NCI-H774 (cell line): Measurements from ENCODE around the gene SLC38A6.
A peak's percentile ranks its signal among the peaks of the same experiment; 100 is the strongest.

Source experiments
- DNase-seq: peaks from one replicate; lab custom pipeline; 2025; lab: John Stamatoyannopoulos, UW

SLC38A6 gene

DNA sequence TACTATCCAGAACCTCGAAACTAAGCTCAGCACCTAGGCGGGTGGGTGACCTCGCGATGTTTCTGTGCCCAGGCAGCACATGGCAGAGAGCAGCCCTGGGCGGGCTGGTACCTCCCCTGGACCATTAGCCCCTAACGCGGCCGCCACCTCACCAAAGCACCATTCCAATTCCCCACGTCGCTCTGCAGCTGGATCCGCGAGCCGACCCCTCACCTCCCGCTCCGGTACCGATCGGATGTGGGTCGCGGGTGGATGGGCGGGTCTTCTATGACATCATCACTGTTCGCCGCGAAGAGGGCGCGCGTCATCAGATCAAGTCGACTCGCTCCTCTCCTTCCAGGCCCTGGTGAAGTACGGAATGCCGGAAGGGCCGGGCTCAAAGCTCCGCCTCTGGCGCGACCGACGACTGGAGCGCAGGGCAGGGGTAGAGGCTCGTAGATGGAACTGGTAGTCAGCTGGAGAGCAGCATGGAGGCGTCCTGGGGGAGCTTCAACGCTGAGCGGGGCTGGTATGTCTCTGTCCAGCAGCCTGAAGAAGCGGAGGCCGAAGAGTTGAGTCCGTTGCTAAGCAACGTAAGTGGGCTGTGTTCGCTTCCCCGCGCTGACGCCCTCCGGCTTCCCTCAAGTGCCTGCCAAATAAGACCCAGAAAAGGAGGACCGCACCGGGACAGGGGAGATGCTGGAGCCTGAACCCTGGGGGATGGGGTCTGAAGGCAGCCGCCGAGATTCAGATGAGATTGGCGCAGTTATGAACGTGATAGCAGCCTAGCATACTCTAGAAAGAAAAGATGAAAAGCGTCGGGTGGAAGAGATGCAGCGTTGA, at the start of gene SLC38A6, which contains the start of gene TRMT5:
Gene SLC38A6, plus strand, starts transcription at position 435 of the 822 bp plus-strand sequence. Its CDS starts 33 bp downstream, at position 468.
Gene TRMT5, minus strand, starts transcription at position 269 of the 822 bp plus-strand sequence. Its CDS starts 106 bp downstream, at position 163.
- DNase-seq = peak; percentile 83

DNA sequence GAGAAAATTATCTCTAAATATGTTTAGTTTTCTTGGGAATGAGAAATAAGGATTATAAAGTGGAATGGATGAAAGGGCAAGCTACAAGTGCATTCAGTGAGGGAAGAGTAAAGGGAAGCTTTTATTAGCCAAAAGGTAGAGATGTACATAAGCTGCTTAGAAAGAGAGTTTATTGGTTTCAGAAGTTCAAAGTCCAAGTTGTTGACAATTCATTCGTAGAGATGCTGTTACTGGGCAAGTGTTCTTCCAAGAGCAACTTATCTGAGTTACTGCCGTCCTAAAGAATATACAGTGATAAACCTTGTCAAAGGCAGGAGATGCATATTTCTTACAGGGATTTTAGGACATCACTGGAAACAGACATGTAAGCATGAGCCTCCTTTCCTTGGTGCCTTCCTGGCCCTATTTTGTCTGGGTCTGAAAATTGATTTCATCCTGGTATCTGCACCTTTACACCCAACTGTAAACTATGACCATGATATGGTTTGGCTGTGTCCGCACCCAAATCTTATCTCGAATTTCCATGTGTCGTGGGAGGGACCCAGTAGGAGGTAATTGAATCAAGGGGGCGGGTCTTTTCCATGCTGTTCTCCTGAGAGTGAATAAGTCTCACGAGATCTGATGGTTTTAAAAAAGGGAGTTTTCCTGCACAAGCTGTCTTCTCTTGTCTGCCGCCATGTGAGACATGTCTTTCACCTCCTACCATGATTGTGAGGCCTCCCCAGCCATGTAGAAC, 47.0 kb upstream of the SLC38A6 start:
- no peak for DNase-seq

DNA sequence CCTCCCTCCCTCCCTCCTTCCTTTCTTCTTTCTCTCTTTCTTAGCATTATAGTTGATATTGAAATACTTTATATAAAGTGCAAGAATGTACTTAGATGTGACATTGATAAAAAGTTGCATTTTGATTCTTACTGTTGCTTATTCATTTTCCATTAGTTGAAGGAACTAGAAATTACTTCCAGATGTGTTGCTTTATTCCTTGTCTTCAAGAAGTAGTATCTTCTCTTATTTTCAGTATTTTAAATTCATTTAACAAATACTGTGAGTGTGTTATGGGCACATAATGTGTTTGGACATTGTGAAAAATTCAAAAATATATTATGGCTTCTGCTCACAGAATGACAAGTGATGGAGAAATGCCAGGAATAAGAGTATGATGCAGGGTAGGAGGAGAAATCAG, 45.7 kb upstream of the SLC38A6 start:
- no peak for DNase-seq

DNA sequence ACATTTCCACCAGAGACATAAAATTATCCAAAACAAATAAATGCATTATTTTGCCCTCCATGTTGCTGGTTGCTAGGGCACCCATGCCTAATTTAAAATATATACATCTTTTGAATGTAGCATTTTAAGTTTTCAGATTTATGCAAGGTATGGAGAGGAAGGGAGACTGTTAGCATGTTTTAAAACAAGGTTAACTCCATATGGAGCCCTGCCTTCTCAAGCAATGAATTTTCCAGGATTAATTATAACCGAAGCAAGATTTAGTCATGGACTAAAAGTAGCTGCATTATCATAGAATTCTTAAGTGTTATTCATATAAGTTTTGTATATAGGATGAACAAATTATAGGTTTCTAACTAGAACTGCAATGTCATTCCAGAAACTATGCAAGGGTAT, 37.4 kb upstream of the SLC38A6 start:
- DNase-seq = no peak

DNA sequence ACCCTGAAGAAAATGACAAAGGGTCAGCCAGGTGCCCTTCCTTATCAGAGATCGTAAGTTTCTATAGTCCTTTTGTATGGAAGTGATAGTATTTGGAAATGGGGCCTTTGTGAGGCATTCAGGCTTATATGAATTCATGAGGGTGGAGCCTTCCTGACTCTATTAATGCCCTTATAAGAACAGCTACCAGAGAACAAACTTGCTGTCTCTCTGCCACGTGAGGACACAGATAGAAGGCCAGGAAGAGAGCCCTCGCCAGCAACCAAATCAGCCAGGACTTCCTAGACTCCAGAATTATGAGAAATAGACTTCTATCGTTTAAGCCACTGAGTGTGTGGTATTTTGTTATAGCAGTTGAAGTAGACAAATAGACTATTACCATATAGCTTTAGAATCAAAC, 36.8 kb upstream of the SLC38A6 start:
- no peak for DNase-seq

DNA sequence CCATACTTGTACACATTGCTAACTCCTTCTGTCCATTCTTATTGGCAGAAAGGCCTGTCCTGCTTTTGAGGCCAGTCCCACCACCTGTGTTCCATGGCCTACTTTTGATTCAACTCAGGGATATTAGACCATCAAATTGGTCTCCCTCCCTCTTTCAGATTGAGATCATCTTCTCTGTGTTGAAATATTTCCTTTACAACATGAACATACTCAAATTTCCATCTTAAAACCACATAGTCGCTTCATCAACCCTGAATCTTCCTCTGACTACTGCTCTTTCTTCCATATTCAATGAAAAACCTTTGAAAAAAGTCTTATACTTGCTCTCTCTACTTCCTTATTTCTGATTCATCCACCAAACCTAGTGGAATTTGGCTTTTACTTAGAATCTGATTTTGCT, 35.1 kb upstream of the SLC38A6 start:
- no peak for DNase-seq

DNA sequence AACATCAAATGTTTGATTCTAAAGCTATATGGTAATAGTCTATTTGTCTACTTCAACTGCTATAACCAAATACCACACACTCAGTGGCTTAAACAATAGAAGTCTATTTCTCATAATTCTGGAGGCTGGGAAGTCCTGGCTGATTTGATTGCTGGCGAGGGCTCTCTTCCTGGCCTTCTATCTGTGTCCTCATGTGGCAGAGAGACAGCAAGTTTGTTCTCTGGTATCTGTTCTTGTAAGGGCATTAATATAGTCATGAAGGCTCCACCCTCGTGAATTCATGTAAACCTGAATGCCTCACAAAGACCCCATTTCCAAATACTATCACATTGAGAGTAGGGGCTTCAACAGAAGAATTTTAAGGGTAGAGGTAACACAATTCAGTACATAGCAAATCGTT, 34.3 kb upstream of the SLC38A6 start:
- DNase-seq = no peak

DNA sequence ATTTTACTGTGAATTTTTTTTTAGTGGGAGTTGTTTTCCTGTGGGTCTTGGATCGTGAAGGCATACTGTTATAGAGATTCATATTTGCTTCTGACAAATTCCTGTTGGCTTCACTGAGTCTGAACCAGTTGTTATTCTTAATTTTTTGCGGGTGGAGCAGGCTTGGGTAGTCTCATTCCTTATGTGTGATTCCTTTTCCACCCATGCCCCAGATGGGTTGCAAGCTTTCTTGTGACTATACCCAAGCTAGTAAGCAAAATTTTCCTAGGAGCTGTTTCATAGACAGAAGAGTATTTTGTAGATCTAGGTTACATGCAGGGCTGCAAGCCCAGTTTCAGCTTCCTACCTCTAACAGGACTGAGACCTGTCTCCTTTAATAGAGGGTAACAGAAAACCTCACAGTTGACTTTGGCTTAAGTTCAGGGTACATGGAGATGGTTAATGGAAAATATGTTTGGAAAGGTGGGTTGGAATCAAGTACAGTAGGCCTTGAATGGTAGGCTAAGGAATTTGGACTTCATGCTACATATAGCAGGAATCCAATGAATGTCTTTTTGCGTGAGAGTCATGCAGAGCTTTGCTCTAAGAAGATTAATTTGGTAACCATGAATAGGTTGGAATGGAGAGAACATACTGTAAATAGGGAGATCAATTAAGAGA, 29.1 kb upstream of the SLC38A6 start:
- no peak for DNase-seq

DNA sequence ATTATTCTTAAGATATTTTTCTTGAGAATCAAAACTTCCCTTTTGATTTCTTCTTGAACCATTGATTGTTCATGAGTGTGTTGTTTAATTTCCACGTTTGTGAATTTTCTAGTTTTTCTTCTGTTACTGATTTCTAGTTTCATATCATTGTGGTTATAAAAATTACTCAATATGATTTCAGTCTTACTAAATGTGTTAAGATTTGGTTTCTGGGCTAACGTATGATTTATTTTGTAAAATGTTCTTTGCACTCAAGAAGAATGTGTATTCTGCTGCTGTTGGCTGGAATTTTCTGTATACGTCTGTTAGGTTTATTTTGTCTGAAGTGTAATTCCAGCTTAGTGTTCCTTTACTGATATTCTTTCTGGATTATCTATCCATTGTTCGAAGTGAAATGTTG, 24.8 kb upstream of the SLC38A6 start:
- DNase-seq = no peak

DNA sequence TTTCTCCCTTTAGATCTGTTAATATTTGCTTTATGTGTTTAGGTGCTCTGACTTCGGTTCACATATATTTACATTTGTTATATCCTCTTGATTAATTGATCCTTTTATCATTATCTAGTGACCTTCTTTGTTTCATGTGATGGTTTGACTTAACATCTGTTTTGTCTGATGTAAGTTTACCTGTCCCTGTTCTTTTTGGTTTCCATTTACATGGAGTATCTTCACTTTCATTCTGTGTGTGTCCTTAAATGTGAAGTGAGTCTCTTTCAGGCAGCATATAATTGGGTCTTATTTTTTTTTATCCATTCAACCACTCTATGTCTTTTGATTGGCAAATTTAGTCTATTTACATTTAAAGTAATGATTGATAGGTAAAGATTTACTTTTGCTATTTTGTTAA, 24.4 kb upstream of the SLC38A6 start:
- no peak for DNase-seq

DNA sequence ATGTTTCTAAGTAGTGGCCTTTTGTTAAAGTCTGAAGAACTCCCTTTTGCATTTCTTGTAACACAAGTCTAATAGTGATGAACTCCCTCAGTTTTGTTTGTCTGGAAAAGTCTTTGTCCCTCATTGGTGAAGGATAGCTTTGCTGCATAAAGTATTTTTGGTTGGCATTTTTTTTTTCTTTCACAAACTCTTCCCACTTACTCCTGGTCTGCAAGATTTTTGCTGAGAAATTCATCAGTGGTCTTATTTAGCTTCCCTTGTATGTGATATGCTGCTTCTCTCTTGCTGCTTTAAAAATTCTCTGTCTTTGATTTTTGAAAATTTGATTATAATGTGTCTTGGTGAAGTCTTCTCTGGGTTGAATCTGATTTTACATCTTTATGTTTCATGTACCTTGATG, 22.9 kb upstream of the SLC38A6 start:
- no peak for DNase-seq

DNA sequence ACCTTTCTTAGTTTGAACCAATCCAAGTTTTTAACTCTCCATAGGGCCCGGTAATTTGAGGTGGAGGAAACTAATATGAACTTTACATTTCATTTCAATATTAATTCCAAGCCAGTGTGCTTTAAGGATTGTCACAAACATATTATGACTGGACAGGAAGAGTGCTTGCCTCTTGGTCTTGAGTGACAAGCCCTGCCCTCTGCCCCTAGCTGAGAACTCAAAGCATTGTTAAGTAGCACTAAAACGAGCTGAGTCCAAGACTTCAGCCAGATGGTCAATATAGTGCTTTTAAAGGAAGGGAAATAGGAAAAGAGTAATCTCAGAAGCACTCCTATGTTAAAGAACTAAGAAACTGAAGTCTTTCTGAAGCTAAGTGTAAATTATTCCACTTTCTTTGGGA, 17.3 kb upstream of the SLC38A6 start:
- no peak for DNase-seq

DNA sequence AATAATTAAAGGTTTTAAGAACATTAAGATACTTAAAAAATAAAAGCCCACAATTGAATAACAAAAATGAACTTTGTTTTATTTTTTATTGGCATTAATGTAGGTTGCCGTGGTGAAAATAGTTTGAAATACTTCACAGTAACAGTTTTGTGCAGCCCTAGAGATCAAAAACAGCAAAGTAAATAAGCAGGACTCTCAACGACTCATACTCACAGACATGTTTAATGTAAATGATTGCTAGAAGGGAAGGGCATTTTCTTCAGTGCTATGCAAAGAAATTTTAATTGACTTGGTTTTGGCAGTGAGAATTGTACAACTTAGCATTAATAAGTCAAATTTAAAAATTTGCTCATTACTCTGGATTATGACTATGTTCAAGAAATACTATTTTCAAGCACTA, 16.1 kb upstream of the SLC38A6 start:
- DNase-seq = no peak

DNA sequence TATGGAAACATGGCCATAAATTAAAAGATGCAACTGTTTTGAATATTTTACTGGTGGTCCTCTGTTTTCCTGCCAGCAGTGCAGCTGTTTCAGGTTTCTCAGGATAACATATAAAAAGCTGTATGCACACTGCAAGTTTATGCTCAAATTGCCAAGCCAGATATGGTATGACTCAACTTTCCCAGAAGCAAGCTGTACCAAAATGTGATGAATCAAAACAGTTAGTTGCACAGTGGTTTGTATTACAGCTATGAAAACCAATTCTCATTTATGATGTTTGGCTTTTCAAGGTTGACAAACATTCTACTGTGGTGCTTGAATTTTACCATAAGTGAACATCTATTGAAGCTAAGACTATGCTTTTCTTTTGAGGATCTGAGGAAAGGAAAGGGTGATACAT, 15.6 kb upstream of the SLC38A6 start:
- no peak for DNase-seq

DNA sequence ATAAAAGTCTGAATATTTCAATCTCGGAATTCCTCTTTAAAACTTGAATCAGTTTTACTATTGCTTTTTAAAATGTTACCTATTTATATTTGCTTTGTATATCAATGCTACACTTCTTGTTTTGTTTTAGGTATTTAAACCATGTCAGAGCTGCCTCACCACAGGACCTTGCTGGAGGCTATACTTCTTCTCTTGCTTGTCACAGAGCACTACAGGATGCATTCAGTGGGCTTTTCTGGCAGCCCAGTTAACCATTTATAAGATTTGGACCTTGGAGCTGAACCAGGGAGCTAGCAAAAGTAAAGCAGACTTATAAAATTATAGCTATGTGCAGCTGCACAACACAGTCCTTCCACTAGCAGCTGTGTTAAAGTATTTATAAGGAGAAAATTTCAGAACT, 12.9 kb upstream of the SLC38A6 start:
- DNase-seq = no peak

DNA sequence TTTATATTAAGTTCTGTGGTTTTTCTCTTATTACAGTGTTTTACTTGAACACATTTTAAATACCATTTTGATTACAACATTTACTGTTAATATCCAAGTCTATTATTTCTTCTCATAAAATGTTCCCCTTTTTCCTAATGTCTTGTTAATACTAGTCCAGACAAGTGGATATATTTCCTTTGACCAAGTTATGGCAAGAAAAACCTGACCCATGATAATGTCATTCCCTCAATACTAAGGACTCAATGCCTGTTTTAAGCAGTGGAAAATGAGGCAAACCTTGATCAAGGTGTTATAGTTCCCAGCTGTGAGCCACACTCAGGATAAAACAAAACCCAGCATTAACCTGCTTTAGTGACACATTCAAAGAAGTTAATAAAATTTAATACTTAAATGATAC, 12.4 kb upstream of the SLC38A6 start:
- no peak for DNase-seq

DNA sequence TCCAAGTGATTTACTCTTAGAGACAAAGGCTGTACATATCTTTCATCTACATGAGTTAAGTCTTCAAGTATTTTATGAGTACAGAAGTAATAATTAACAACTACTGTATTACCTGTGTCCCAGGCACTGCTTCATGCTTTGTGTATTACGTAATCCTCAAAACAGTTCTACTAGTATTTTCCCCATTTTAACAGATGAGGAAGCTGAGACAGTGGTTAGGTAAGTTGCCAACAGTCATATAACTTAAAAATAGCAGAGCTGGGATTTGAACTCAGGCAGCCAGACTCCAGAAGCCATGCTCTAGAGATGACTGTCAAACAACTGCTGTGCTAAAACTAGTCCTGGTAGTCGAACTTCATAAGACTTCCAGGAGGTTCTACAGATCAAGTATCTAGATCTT, 10.9 kb upstream of the SLC38A6 start:
- no peak for DNase-seq

DNA sequence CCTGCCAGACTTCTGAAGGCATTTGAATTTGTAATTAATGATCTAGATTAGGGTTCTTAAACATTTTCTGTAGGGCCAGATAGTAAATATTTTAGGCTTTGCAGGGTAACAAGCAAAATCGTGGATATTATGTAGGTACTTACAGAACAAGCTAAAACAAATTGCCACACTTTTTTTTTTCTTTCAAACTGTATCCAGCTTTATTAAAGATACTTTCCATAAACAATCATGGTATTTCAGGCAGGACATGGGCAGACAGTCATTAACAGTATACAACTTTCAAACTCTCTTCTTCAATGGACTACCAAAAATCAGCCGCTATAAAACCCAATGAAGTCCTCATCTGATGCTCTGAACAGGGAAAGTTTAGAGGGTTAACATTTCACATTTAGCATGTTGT, 9.8 kb upstream of the SLC38A6 start:
- DNase-seq = no peak

DNA sequence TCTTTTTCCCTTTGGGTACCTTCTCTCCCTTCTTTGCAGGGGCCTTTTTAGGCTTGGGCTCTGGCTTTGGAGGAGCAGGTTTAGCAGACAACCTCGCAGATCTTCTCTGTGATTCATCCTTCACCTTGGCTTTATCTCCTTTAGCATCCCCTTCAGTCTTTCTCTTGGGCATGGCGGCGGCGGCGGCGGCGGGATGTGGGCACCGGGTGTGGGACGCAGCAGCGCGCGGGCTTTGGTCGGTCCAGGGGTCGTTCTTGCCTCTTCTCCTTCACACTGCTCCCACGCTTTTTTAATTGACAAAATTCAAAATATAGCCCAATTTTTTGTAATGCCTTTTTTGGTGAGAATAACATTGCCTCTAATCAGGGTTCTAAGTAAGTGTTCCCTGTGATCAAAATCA, 8.8 kb upstream of the SLC38A6 start:
- DNase-seq = no peak

DNA sequence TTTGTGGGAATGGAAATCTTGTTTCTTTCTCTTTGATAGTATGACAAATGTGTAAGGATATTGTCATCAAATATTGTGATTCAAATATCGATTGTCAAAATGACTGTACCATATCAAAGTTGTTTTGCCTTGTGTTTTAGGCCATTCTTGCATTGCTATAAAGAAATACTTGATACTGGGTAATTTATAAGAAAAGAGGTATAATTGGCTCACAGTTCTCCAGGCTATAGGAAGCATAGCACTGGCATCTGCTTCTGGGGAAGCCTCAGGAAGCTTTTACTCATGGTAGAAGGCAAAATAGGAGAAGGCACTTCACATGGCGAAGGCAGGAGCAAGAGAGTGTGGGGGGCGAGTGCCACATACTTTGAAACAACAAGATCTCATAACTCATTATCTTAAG, 8.0 kb upstream of the SLC38A6 start:
- DNase-seq = no peak

DNA sequence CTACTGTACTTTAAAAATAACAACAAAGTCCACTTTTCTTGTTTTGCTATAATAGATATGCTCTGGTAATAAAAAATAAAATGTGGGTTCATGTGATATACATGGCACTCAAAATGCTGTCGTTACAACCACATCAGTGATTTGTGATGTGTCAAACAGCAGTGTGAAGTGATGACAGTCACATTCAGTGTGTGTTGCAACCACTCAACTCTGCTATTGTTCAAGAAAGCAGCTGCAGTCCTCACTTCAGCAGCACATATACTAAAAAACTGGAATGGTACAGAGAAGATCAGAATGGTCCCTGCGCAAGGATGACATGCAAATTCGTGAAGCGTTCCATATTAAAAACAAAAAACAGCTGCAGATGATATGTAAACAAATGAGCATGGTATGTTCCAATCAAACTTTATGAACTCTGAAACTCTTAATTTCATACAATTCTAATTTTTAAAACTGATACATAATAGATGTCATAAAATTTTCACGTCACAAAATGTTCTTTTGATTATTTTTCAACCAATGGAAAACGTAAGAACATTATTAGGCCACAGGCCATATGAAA, 6.9 kb upstream of the SLC38A6 start:
- no peak for DNase-seq

DNA sequence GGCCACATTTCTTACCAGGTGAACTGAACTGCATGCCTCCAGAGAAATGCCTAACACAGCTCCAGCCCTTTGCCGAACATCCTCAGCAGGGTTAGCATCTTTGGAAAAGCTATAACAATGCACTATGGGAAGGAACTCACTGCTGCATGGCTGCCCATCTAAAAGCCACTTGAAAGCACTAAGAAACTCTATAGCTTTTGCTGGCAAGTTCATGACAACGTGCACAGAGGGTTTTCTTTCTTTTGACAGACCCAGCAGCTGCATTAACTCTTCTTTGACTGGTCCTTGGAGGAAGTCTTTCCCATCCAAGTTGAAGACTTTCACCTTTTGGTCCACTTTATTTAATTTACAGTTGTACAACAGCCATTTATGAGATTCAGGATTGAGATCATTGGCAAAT, 5.5 kb upstream of the SLC38A6 start:
- no peak for DNase-seq

DNA sequence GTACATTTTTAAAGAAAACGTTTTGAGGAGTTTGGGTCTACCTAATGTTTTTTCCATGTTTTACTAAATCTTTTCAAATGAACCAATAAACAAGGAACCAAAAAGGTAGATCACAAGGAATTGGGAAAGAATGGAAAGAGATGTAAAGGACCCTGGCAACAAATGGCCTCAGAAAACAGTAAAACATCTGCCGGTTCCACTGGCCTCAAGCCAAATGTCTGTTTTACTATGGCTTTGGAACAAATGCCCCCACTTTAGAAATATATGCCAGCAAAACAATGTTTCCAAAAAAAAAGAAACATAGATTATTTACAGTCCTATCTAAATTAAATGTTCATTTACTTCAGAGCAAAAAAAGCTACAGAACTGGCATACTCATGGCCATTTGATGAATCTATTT, 3.2 kb upstream of the SLC38A6 start:
- peak; percentile 14 for DNase-seq
